GM18511 (cell line): Measurements from ENCODE around the gene ZMIZ2.
A peak's percentile ranks its signal among the peaks of the same experiment; 100 is the strongest.

Experiments used
- ATAC-seq: cut with Tn5 transposase; IDR thresholded peaks from one replicate; pipeline ENCODE4 v1.9.1; 2021; ENCODE audit warnings: mild to moderate bottlenecking, moderate library complexity; ENCODE audit not compliant: unreplicated experiment

Gene ZMIZ2

DNA sequence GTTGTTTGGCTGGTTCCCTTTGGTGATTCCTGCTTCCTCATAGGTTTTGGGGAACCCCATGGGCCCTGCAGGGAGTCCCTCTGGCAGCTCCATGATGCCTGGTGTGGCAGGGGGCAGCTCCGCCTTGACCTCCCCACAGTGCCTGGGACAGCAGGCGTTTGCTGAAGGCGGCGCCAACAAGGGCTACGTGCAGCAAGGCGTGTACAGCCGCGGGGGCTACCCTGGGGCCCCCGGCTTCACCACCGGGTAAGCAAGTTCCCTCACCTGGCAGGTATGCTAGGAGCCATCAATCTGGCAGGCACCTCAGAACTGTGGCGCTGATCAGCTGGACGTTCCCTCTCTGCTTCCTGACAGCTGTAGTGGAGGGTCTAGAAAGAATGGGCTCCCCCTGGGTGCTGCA is 8.3 kb downstream of the ZMIZ2 start:
- ATAC-seq = no peak

DNA sequence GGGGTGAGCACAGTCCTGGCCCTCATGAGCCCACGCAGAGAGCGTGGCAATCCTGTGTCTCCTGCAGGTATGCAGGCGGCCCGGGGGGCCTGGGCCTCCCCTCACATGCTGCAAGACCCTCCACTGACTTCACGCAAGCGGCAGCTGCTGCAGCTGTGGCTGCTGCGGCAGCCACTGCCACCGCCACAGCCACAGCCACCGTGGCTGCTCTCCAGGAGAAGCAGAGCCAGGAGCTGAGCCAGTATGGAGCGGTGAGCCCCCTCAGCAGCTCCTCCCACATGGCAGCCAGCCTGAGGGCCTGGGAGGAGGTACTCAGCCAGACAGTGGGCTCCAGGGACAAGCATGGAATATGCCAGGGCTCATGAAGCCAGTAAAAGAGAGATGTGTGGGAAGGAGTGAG is 8.7 kb downstream of the ZMIZ2 start:
- ATAC-seq = no peak

DNA sequence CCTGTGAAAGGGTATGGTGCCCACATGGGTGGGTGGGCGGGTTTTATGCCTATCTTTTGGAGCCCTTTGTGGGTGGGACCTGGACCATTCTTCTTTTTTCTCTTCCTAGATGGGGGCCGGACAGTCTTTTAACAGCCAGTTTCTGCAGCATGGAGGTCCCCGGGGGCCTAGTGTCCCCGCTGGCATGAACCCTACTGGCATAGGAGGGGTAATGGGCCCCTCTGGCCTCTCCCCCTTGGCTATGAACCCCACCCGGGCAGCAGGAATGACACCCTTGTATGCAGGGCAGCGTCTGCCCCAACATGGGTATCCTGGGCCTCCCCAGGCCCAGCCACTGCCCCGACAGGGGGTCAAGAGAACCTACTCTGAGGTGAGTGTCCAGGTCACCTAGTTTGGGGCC is 9.1 kb downstream of the ZMIZ2 start:
- no peak for ATAC-seq

DNA sequence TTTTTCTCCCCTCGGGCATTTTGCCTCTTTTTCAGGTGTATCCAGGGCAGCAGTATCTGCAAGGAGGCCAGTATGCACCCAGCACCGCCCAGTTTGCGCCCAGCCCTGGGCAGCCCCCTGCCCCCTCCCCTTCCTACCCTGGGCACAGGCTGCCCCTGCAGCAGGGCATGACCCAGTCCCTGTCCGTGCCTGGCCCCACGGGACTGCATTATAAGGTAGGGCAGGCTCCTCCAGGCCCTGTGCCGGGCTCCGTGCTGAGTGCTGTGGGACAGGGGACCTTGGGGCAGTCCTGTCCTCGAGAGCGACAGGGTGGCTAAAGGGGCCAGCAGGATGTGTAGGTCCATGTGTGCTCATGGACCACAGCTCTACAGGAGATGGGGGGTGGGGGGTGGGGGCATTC is 10.6 kb downstream of the ZMIZ2 start:
- no peak for ATAC-seq

DNA sequence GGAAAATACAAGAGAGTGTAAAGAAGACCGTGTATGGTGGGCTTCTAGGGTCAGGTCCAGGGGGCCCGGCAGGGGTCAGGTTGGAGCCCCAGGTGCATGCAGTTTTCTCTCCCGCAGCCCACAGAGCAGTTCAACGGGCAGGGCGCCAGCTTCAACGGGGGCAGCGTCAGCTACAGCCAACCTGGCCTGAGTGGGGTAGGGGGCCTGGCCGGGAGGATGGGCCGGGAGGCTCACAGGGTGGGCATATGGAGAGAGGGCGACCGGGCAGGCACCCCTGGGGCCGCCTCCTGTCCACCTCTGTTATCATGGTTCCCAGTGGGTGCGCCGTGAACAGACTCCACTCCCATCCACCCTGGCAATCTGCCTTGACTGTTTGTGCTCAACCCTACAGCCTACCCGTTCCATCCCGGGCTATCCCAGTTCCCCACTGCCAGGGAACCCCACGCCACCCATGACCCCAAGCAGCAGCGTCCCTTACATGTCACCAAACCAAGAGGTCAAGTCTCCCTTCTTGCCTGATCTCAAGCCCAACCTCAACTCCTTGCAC is 11.5 kb downstream of the ZMIZ2 start:
- ATAC-seq = no peak

DNA sequence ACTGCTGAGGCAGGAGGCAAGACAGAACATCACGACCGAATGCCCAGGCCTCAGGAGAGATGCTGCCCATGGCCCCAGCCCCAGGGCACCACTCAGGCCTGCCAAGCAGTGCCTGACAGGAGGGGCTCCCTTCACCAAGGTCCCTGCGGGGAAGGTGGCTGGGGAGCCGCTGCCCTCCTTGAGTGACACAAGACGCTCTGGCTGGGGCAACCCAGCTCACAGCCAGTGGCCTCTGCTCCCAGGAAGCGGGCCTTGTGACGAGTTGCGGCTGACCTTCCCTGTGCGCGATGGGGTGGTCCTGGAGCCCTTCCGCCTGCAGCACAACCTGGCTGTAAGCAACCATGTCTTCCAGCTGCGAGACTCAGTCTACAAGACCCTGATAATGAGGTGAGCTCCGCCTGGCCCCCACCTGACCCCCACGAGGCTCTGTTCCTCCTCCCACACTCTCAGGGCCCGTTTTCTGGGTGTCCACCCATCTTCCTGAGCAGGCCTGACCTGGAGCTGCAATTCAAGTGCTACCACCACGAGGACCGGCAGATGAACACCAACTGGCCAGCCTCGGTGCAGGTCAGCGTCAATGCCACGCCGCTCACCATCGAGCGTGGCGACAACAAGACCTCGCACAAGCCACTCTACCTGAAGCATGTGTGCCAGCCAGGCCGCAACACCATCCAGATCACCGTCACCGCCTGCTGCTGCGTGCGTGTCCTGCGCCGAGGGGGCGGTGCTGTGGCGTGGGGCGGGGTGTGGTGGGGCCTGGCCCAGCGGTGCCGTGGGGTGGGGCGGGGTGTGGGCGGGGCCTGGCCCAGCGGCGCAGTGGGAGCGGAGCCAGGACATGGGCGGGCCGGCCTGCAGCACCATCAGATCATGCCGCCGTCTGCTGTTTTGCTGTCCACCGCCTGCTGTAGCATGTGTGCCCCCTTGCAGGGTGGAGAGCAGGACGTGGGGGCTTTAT is 12.8 kb downstream of the ZMIZ2 start:
- ATAC-seq = no peak

DNA sequence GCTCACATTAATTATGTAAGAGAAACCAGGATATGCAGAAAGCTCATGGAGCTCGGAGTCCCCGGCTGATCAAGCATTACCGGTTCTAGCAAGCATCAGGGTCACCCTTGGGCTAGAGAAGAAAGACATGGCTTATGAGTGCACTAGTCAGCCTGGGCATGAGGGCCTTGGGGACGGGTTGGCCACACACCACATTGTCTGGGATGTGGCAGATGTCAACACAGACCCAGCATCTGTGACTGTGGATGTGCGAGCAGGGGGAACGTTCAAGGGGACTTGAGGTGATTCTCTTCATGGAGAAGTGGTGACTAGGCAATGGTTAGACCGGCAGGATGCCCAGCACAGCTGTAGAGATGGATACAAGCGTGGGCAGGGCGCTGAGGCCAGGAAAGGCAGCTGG is 13.7 kb downstream of the ZMIZ2 start:
- no peak for ATAC-seq

DNA sequence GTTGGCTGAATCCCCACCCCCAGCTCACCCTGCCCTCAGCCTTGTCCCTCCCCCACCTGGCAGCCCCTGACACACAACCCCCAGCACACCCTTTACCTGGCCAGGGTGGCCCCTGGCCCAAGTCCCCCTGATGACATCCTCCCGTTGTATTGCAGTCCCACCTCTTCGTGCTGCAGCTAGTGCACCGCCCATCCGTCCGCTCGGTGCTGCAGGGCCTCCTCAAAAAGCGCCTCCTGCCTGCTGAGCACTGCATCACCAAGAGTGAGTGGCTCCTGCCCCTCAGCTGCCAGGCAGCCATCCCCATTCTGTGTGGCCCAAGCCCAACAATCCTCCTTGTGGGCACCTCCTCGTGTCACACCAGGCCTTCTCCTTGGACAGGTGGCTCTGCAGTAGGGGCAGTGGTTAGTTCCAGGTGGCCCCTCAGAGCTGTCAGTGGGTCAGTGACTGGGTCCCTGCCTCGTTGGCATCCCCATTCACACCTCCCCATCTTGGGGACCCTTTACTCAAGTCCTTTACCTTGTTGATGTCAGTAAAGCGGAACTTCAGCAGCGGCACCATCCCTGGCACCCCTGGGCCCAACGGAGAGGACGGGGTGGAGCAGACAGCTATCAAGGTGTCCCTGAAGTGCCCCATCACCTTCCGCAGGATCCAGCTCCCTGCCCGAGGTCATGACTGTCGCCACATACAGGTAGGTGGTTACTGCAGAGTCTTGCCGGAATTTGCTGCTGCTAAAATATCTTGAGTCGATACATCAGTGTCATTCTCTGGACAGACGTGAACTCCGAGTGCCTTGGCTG is 14.3 kb downstream of the ZMIZ2 start:
- ATAC-seq = no peak

DNA sequence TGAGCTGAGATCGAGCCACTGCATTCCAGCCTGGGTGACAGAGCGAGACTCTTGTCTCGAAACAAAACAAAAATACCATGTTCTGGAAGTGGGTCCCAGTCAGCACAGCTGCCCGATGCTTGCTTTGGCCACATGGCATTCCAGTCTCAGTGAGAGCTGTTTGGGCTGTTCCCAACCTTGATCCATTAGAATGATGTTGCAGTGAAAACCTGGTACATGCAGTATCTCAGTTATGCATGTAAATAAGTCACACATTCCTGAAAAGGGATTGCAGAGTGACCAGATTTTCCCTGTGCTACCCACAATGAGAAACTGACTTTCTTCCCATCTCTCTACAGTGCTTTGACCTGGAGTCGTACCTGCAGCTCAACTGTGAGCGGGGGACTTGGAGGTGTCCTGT is 15.4 kb downstream of the ZMIZ2 start:
- no peak for ATAC-seq

DNA sequence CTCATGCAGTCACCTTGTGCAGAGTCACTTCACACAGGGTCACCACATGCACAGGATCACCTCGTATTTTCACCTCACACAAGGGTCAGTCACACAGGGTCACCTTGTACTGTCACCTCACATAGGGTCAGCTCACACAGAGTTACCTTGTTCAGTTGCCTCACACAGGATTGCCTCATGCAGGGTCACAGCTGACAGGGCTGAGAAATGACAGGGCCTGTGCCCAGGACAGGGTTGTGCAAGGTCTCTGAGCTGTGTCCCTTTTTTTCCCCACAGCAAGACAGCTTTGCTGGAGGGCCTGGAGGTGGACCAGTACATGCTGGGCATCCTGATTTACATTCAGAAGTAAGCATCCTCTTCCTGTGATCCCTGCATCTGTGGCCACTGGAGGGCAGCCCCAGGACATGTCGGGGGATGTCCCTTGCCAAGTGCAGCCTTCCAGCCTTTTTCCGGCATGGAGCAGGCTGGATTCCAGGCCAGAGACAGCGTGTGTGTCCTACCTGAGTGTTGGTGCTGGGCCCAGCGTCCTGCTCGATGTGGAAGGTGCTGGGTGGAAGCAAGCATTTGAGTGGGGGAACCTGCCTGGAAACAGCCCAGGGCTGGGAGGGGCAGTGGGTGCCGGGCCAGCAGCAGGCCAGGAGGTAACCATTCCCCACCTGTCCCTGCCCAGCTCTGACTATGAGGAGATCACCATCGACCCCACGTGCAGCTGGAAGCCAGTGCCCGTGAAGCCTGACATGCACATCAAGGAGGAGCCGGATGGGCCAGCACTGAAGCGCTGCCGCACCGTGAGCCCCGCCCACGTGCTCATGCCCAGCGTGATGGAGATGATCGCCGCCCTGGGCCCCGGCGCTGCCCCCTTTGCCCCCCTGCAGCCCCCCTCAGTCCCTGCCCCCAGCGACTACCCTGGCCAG is 16.3 kb downstream of the ZMIZ2 start:
- ATAC-seq = no peak

DNA sequence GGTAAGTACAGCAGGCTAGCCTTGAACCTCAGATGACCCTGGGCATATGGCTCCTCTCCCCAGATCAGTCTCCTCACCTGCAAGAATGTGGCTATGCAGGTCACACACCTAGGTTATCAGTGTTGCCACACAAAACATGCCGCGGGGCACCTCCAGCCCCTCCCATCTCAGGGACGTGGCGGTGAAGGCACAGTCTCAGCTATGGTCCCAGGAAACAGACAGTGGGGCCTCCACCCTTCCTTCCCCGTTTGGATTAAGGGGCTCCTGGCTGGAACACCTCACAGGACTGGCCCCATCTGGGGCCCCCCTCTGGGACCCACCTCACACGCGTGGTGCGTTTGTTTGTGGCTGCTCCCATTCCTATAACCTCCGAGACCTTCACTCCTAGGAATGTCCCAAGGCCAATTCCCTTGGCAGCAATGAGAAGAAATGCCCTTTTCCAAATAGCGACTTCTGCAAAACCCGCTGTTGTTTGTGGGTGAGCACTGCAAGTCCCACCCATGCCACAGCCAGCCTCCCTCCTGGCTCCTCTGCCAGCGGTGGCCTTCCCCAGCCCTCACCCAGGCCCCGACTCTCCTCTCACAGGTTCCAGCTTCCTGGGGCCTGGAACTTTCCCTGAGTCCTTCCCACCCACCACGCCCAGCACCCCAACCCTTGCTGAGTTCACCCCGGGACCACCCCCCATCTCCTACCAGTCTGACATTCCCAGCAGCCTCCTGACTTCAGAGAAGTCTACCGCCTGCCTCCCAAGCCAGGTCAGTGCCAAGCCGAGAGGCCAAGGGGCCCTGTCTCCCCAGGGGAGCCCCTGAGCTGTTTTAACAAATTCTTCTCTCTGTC is 17.1 kb downstream of the ZMIZ2 start:
- no peak for ATAC-seq

DNA sequence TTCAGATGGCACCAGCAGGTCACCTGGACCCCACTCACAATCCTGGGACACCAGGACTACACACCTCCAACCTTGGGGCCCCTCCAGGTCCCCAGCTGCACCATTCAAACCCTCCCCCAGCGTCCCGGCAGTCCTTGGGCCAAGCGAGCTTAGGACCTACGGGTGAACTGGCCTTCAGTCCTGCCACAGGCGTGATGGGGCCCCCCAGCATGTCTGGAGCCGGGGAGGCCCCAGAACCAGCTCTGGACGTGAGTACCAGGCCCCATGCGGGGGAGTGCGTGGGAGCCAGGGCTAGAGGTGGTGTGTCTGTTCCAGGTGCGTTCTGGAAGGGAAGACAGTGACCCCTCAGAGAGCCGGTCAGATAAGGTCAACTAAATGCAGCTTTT is 17.8 kb downstream of the ZMIZ2 start:
- no peak for ATAC-seq

DNA sequence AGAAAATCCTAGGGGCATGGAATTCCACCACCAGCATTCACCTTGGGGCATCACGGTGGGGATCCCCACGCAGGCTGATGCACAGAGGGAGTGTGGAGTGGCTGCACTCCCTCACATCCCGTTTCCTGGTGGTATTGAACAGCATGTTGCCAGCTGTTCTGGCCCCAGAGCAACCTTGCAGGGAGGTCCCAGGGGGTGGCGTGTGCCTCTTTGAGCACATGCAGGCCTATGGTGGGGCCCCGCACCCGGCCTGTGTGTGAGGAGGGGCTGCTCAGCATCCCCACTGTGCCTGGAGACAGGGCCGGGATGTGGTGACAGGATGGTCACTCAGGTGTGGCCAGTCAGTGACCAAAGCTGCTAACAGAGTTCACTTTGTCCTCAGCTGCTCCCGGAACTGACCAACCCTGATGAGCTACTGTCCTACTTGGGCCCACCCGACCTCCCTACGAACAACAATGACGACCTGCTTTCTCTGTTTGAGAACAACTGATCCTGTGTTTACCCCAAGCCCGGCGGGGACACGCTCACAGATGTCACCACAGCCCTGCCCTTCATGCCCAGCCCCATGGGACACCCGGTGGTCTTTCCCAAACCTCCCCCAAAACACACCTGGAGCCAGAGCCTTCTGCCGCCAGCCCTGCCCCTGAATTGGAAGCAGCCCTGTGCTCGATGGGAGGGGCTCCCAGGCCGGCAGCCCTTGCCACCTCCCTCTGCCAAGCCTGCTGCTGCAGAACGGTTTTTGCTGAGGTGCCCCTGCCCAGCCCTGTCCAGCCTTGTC is 18.7 kb downstream of the ZMIZ2 start:
- ATAC-seq = no peak

DNA sequence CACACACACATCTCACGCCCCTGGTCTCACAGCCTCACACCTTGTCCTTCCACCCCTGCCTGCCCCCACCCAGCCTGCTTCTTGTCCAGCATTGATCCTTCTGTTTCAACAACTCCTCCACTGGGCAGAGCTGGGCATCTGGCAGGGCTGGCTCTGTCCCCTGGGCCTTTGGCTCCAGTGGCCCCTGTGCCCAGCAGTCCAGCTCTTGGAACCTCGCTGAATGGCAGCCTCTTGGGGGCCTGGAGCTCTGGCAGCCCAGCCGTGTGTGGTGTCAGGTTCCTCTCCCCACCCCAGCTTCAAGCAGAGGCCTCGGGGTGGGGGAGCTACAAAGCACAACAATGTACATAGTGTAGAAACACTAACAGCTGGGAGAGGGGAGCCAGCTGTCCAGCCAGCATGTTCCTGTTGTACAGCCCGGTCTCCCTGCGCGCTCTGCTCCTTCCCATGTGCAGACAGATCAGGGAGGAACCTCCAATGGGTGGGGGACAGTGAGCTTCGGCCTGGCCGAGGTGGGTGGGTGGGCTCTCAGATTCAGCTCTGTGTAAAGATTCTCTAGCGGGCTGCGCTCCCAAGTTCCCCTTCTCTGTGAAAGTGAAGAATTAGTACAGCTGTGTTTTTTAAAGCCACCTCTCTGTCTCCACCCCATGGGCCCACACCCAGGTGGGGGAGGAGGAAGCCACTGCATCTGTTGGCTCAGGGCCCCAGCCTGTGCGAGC is 19.4 kb downstream of the ZMIZ2 start:
- peak; percentile 44 for ATAC-seq

DNA sequence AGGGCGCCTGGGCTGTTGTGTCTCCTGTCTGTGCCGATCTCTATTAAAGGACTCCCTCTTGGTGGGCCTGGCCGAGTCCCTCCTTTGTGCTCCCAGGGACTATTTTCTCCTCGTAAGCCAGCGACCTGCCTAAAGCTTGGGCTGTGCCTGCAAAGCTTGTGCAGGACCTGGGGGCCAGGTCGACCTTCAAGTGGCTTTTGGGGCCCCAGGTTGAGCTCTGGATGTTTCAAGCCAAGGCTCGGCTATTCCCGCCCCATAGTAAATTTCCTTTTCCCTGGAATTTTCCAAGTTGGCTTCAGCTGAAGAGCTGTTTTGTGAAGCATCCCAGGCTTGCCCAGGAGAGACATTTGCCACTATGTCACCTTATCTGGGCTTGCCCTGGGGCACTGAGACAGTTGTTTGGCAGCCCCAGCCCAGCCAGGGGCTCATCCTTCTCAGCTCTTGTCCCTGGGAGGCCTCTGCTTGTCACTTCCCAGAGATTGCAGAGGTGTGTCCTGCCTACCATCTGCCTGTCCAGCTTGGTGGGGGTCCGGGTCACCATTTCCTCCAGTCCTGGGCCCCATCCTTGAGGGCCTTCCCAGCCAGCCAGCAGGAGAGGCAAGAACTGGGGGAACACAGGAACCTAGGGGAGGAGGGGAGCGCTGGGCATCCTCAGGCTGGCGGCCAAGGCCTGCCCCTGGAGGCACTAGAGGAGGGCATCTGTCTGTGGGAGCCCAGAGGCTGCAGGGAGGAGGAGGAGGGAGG is 20.2 kb downstream of the ZMIZ2 start:
- no peak for ATAC-seq

DNA sequence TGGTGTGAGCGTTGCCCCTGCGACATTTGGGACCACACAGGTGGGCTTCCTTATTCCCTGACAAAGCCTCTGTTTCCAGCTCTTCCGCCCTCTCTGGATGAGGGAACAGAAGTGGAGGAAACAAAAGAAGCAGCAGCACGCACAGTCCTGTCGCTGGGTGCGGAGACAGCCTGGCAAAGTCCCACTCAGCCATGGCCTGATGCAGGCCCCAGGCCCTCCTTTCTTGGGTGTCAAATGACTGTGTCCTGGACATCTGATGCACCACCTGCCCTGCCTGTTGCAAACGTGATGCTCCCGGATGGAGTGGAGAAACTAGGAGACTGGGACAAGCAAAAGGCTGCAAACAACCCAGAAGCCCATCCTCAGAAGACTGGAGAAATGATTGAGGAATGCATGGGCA is 20.7 kb downstream of the ZMIZ2 start:
- ATAC-seq = peak; percentile 9

DNA sequence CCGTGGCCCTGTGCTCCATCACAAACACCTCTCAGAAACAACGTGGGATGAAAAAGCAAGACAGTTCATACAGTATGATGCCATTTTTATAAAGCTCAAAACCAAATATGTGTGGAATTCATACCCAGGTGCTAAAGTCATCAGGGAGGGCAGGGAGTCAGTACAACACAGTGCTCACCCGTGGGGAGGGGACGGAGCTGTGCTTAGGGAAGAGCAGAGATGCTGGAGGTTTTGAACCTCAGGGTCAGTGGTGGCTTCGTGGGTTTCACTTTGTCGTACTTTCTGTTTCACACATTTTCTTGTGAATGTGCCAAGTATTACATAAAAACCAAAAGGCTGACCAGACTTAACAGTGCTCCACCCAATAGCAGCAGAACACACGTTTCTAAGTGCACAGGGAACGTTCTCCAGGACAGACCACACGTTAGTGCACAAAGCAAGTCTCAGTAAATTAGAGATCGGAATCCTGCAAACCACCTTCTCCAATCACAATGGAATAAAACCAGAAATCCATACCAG is 21.2 kb downstream of the ZMIZ2 start:
- ATAC-seq = peak; percentile 78

DNA sequence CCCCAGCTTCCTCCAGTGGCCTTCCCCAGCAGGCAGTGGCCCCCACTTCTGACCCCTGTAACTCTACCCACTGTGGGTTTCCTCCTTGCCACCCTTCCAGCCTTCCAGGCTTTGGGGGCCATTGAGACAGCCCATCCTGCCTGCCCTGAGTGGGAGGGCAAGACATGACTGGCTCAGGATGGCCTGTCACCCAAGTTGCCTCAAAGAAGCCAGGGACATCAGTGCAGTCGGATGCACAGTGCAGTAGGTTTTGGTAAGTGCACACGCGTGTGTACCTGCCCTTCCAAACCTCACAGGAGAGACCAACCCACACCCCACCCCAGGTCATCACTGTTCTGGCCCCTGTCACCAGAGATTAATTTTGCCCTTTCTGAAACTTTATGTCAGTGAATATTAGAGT is 22.7 kb downstream of the ZMIZ2 start:
- ATAC-seq = no peak
